ENCODE measurements around the gene TARP.

The TARP gene

GRCh38 chr7:38303866-38304265 is 30.4 kb upstream of the TARP start:
- Histone ChIP-seq H3K4me3 (replicated peaks; ENCODE audit: insufficient read depth, low read length) (peak overlapping the region; percentile 7), H3K27me3 (ENCODE audit: insufficient read depth, poor library complexity, severe bottlenecking) (no peaks in the 10 kb centered on the region), H3K27ac (replicated peaks) (peak overlapping the region; percentile 82)
- TF ChIP-seq CTCF (IDR thresholded peaks at IDR 0.05; ENCODE audit: insufficient read depth, low read length) (no peak), SPI1 (IDR thresholded peaks at IDR 0.05; ENCODE audit: borderline replicate concordance, low read depth) (no peak)
- no peak for DNase-seq (ENCODE audit: low read depth in 1 of 2, low spot score in 1 of 2)

- DNase-seq (ENCODE audit: low read depth in 1 of 2, low spot score in 1 of 2) = peak in 1 of 2 experiments; percentile 54
- Histone ChIP-seq H3K27ac (replicated peaks) (peak overlapping the region; percentile 82), H3K4me3 (replicated peaks; ENCODE audit: insufficient read depth, low read length) (no peak overlapping the region), H3K27me3 (ENCODE audit: insufficient read depth, poor library complexity, severe bottlenecking) (no peaks in the 10 kb centered on the region)
- TF ChIP-seq SPI1 (IDR thresholded peaks at IDR 0.05; ENCODE audit: borderline replicate concordance, low read depth) (no peak), GABPA (IDR thresholded peaks at IDR 0.05; ENCODE audit: low read depth) (no peak), POLR2AphosphoS5 (IDR thresholded peaks at IDR 0.05; ENCODE audit: low read depth) (no peak), REST (IDR thresholded peaks at IDR 0.05; ENCODE audit: insufficient replicate concordance, low read depth) (no peak), CTCF (IDR thresholded peaks at IDR 0.05; ENCODE audit: insufficient read depth, low read length) (no peak)
Observed at GRCh38 chr7:38300175-38300574, 26.7 kb upstream of the TARP start.

- H3K27me3 ChIP-seq (ENCODE audit: insufficient read depth, poor library complexity, severe bottlenecking) = no peaks in the 10 kb centered on the region
- DNase-seq (ENCODE audit: low read depth in 1 of 2, low spot score in 1 of 2) = no peak
- H3K4me3 ChIP-seq (replicated peaks; ENCODE audit: insufficient read depth, low read length) = no peak overlapping the region
- H3K27ac ChIP-seq (replicated peaks) = peak overlapping the region; percentile 82
- TF ChIP-seq POLR2AphosphoS5 (IDR thresholded peaks at IDR 0.05; ENCODE audit: low read depth) (no peak), CTCF (IDR thresholded peaks at IDR 0.05; ENCODE audit: insufficient read depth, low read length) (no peak), SPI1 (IDR thresholded peaks at IDR 0.05; ENCODE audit: borderline replicate concordance, low read depth) (no peak), REST (IDR thresholded peaks at IDR 0.05; ENCODE audit: insufficient replicate concordance, low read depth) (no peak), GABPA (IDR thresholded peaks at IDR 0.05; ENCODE audit: low read depth) (no peak)
Observed at GRCh38 chr7:38299275-38299931, 26.0 kb upstream of the TARP start.
